Mucosa of descending colon (tissue), 3 donors: Measurements from ENCODE around the gene SSX2IP. TPM values are rescaled to one million over a fixed set of nuclear protein-coding genes. Genes with fewer than 3 reads are reported as not detected.
"Not testable (repeated sequence)": the region's sequence is repeated elsewhere in the genome, so short reads cannot be mapped to it uniquely, and the experiment has no call there.

ENCODE experiments used
- ATAC-seq: fragments of 200-7000 bp; cut with Tn5 transposase; one replicate; pipeline ENCODE4 v1.9.1; 2020; ENCODE audit warnings: mild to moderate bottlenecking, moderate library complexity
- DNase-seq, 3 donors: peaks; one replicate each; pipeline ENCODE4 v3.0.0-alpha.2; 2020
- H3K36me3 ChIP-seq: fragments of 200-600 bp; one replicate; pipeline ENCODE4 v1.8.0; 2021; ENCODE audit warnings: low read depth, mild to moderate bottlenecking
- H3K4me1 ChIP-seq: fragments of 200-600 bp; one replicate; pipeline ENCODE4 v1.8.0; 2021; ENCODE audit warnings: low read depth, mild to moderate bottlenecking
- H3K4me3 ChIP-seq: fragments of 200-600 bp; one replicate; pipeline ENCODE4 v1.8.0; 2021; ENCODE audit warnings: mild to moderate bottlenecking
- H3K9me3 ChIP-seq: fragments of 200-600 bp; one replicate; pipeline ENCODE4 v1.8.0; 2021; ENCODE audit warnings: mild to moderate bottlenecking
- CTCF ChIP-seq: fragments of 200-600 bp; IDR thresholded peaks from one replicate; pipeline ENCODE4 v1.8.0; 2022; ENCODE audit warnings: antibody characterized with exemption, mild to moderate bottlenecking
- intact Hi-C, 2 donors: fragments of 100-400 bp; cut with DNase I in 1 of 2; cut with micrococcal nuclease in 1 of 2; formaldehyde crosslinking; loops; one replicate each; pipeline versions ENCODE4 v1.11.0 to v1.11.1; 2022; cut with DNase I, micrococcal nuclease
- total RNA-seq, 3 donors: library from RNA; stranded (reverse); fragmentation: NEBNext Ultra II Directional in 2 of 3; extraction: Animal tissue kit (Norgen Biotek cat#: 25700) in 2 of 3; gene quantifications; one replicate each; pipeline versions ENCODE4 v1.2.1 to v1.2.4, GENCODE V29; 2021 to 2023
- donor health status: DM: no; HTN: no; CAD: no; lungs with moderate emphysema.
- donor health status: DM: no; HTN: no; CAD: no.
- donor health status: DM: no; HTN: yes; CAD: no.

SSX2IP gene
- total RNA-seq, 3 donors from 2014 or later = 6.2 to 36.7 (median 14.4) TPM

DNA sequence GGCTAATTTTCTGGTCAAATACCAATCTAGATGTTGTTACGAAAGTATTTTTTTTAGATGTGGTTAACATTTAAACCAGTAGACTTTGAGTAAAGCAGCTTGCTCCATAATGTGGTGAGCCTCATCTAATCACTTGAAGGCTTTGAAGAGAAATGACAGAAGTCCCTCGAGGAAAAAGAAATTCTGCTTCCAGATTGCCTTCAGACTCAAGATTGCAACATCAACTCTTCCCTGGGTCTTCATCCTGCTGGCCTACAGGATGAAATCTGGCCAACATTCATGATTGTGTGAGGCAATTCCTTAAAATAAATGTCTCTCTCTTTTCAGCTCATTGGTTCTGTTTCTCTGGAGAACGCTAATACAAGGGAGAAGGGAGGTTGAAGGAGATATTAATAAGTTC is 32.5 kb upstream of the SSX2IP start:
- intact Hi-C loops = no loop called here
- Histone ChIP-seq H3K4me1 (no peaks in the 10 kb centered on the region), H3K4me3 (no peak overlapping the region), H3K9me3 (no peaks in the 10 kb centered on the region), H3K36me3 (no peaks in the 10 kb centered on the region)
- TF ChIP-seq CTCF = no peak
- ATAC-seq = no peak
- no peak for DNase-seq

DNA sequence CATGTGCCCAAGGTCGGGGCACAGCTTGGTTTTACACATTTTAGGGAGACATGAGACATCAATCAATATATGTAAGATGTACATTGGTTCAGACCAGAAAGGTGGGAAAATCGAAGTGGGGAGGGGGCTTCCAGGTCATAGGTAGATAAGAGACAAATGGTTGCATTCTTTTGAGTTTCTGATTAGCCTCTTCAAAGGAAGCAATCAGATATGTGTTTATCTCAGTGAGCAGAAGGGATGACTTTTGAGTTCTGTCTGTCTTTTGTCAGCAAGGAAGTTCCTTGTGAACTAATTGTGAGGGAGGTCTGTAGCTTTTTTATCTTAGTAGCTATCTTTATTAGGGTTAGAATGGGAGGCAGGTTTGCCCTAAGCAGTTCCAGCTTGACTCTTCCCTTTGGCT is 31.6 kb upstream of the SSX2IP start:
- DNase-seq, H3K4me1 ChIP-seq, H3K9me3 ChIP-seq, ATAC-seq, H3K4me3 ChIP-seq, H3K36me3 ChIP-seq, intact Hi-C loops: not testable (repeated sequence)

GRCh38 chr1:84721152-84721551 is 30.9 kb upstream of the SSX2IP start:
- Histone ChIP-seq H3K4me3 (no peak overlapping the region), H3K4me1 (no peaks in the 10 kb centered on the region), H3K9me3 (no peaks in the 10 kb centered on the region), H3K36me3 (no peaks in the 10 kb centered on the region)
- intact Hi-C loops = no loop called here
- DNase-seq (no peak), ATAC-seq (peak; percentile 51)
- no peak for TF ChIP-seq CTCF

- Histone ChIP-seq H3K4me1 (no peaks in the 10 kb centered on the region), H3K9me3 (no peaks in the 10 kb centered on the region), H3K4me3 (no peak overlapping the region), H3K36me3 (no peaks in the 10 kb centered on the region)
- no peak for TF ChIP-seq CTCF
- intact Hi-C loops = no loop called here
- ATAC-seq (peak; percentile 73), DNase-seq (no peak)
These were observed 30.0 kb upstream of the SSX2IP start for GRCh38 chr1:84720221-84720780.

DNA sequence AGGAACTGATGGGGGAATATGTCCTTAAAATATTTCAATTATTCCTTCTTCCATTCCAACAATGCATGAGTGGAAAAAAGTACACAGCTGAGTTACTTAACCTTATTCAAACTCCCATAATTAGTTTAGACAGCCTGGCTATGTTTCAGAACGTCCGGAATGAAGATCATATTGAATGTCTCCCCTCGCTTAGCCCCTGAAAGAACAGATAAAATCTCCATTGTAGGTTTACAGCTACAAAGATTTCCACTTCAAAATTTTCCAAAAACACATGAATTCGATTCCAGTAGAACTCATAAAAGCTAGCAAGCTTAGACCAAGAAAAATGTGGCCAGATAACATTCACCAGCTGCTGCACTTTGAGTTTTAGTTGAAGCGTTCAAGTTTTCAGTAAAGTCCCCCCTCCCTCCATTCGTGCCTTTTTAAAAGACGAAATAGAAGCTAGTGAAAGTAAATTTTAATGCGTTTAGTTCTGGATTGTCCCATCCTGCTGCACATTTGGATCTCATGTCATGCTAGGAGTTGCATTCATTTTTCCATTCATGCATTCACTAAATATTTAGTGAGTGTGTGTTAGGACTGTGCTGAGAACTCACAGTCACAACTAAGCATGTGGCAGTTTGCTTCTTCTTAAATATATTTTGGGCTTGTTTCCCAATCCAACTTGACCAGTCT is 29.4 kb upstream of the SSX2IP start:
- Histone ChIP-seq H3K4me3 (no peak overlapping the region), H3K36me3 (no peaks in the 10 kb centered on the region), H3K9me3 (no peaks in the 10 kb centered on the region), H3K4me1 (no peaks in the 10 kb centered on the region)
- intact Hi-C loops = no loop called here
- no peak for TF ChIP-seq CTCF
- no peak for DNase-seq
- ATAC-seq = no peak

DNA sequence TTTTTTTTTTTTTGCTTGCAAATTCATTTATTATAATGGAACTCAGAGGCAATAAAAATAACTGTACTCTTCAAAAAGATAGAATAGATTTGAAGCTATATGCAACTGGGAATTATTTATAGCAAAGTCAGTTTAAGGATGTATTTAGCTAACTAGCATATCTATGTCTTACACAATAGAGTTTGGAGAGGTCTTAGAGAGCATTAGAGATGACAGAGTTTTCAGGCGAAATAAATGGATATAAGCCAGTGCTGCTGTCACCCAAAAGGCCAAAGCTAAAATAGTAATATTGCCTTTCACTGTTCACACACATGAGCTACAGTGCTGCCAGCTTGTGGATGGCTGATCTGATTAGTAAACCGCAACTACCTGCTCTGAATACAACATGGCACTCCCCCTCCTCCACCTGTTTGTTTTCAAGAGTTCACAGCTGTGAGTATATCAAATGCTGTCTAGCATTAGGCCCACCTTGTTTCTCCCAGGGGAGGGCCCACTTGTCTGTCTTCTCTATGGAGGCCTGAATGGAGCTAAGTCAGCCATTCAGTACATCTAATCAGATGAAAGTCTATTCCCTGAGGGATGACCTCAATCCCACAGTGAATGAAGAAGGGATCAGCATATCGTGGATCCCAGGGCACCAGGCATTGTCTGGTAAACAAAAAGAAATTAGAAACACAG is 25.2 kb upstream of the SSX2IP start:
- no peaks in the 10 kb centered on the region for H3K9me3 ChIP-seq
- no peaks in the 10 kb centered on the region for H3K4me1 ChIP-seq
- DNase-seq (no peak), ATAC-seq (no peak)
- H3K36me3 ChIP-seq = no peaks in the 10 kb centered on the region
- intact Hi-C loops = no loop called here
- no peak overlapping the region for H3K4me3 ChIP-seq
- no peak for TF ChIP-seq CTCF
